ENCODE data around the gene CEP128.

The CEP128 gene

DNA sequence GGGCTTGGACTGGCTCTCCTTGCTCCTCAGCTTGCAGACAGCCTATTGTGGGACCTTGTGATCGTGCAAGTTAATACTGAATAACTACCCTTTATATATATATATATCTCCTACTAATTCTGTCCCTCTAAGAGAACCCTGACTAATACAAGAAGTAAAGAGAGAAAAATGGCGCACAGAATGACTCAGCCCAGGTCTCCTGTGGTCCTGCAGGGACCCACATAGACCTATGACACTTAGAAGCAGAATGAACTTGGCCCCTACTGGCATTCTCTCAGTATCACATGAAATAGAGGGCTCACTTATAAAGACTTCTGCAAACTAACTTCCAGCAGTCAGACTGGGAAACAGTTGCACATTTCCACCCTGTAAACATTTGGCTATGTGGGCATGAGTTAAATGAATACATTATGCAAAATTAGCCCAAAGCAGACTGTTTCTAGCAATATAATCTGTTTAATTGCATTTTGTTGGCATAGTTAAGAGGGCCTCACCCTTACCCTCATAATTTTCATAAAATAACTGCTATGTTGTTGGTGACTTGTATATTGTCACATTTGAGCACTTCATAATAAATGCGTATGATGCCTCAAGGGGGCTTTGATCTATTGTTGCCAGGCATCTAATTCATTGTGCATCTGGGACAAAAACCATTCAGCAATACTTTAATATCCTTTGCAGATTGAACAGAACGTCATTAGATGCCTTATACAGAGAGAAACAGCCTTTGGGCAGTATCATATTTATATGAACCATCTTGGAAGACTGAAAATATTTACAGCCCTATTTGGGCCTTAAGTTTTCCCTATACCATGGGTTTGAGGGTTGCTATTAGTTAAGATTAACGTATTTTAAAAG is 380.5 kb downstream of the CEP128 start:
- no peak for DNase-seq (ENCODE audit: low read depth in 2 of 3, low spot score in 1 of 3)

DNA sequence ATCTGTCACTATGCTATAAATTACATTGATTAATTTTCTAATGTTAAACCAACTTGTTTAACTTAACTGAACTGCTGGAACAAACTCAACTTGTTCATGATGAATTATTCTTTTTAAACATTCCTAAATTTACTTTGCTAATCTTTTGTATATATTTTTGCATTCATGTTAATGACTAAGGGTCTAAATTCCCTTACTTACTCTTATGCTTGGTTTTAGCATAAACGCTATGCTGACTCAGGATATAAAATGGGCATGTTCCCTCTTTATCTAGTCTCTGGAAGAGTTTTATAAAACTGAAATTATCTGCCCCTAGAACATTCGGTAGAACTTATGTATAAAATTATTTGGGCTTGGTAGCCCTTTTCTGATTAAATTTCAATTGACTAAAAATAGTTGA is 387.4 kb downstream of the CEP128 start:
- no peak for DNase-seq (ENCODE audit: low read depth in 2 of 3, low spot score in 1 of 3)

DNA sequence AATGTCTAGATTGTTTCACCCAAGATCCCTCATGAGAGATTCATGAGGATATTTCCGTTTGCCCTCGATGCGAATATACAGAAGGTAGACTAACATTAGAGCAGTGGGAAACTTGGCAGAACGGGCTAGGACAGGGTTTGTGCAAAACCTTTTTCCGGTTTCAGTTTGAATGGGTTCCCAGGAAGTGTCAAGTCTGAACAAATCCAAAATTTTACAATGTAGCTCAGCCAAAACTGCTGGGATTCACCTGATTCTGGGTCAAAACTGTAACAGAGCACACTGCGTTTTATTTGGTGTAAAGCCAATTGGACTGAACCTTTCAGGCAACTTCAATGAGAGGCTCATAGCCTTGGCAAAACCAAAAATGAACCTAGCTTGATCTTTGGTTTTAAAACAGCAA is 392.4 kb downstream of the CEP128 start:
- no peak for DNase-seq (ENCODE audit: low read depth in 2 of 3, low spot score in 1 of 3)

DNA sequence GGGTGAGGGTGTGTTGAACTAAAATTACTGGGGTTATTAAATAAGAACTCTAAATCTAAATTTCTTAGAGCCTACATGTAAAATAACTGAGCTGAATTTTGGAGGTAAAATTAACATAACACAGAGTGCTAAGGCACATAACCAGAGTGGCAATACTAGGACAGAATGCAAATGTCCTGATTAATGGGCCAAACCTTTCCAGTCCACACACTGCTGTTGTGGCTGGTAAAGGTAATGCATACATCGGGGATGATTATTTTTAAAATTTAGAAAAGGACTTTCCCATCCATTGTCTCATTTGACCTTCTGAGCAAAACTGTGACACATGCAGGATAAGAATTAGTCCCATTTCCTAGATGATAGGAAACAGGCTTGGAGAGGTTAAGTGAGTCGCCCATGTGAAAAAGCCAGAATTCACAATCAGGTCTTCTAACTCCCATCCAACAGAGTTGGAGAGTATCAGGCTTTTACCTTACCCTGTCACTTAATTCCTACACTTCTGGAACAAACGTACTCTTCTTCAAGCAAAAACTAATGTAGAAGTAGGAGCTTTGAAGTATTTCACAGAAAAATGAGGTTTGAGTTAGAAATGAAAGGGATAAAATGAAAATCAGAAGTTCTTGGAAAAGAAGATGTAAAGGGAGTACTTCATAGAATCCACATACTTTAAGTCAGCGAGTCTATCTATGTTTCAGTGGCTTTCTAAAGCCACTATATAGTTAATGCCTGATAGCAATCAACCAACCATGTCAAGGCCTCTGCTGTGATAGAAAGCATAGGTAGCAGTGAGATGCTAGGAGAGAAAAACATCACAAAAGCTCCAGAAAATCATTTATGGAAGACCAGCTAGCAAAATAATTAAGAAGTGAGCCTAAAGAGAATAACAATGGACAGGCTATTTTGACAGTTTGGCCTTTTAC is 395.3 kb downstream of the CEP128 start:
- DNase-seq (ENCODE audit: low read depth in 2 of 3, low spot score in 1 of 3): no peak

DNA sequence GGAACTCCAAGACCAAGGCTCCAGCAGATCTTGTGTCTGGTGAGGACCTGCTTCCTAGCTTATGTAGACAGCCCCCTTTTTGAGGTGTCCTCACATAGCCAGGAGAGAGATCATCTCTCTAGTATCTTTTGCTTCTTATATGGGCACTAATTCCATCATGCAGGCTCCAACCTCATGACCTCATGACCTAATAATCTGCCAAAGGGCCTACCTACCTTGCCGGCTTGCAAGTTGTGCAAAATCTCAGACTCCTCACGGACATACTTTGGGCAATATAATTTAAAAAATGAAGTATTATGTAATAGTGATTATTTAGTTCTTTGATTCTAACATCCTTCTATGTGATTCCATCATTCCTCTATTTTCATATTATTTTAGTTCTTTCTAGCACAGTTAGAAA is 397.2 kb downstream of the CEP128 start:
- DNase-seq (ENCODE audit: low read depth in 2 of 3, low spot score in 1 of 3): no peak

DNA sequence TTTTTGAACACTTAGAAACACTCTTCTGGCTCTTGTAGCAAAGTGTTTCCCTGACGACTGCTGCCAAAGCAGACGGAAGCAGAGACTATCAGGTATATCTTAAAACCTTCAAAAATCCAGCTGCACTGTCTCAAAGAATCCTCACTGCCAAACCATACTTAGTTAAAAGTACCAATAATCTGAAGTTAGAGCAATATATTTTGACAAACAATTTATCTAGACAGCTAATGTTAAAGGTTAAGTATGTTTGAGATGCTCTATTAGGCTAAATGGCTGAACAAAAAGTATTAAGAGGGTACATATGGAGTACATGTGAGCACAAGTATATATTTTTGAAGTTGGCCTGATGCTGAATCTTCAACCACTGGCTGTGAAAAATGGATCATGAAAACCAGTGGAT is 398.3 kb downstream of the CEP128 start:
- DNase-seq (ENCODE audit: low read depth in 2 of 3, low spot score in 1 of 3): no peak

DNA sequence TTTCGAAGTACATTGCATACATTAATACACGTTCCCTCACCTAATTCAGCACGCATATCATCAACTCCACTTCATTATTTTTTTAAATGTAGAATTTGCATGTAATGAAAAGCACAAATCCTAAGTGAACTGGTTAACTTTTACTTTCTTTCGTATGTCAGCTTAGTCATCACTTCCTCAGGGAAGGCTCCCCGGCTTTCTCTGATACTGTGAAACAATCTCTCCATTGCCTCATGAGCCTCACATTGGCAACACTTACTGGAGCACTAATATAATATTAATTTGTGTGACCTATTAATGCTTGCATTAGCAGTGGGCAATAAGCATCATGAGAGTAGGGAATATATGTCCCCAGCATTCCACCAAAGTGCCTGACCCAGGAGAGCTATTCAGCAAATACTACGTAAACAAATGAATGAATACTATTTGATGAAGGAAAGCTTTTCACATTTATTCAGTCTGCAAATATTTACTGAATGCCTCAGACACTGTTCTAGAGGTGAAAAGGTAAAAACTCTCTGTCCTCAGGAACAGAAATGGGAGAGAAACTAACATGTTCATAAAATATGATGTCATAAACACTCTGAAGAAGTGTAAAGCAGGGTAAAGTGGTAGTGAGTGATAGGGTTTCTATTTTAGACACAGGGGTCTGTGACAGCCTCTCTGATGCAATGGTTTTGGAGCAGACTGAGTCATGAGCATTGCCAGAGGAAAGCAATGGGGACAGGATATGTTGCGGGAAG is 402.7 kb downstream of the CEP128 start:
- no peak for DNase-seq (ENCODE audit: low read depth in 2 of 3, low spot score in 1 of 3)

DNA sequence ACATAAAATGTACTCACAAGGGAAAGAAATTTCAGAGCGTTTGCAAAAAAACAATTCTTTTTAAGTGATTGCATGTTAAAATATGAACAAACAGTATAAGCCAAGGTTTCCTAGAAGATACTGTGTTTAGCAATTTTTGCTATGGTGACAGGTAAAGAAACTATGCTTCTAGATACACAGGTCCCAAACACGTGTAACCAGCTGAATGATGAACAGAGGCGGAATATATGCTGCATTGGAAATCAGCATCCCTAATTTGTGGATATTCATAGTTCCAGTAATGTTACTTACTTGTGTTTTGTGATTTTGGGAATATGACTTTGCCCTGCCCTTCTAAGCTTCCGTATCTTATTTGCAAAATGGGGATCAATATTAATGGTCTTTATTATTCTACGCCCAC is 403.9 kb downstream of the CEP128 start:
- DNase-seq (ENCODE audit: low read depth in 2 of 3, low spot score in 1 of 3): no peak

DNA sequence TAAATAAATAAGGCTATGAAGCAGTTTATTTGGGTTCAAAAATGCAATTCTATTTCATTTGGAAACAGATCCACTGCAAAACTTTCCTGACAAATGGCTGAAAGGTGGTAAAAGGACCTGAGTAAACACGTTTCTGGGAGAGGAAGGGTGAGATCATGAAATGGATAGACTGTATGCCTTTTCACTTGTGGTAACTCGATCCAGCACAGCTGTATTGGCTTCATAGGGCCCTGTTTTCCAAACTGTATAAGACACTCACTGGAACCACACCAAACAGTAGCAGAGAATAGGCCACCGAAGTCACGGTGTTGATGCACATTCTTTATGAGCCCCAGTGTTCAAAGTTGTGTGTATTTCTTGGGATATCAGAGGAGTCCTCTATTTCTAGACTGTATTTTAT is 405.1 kb downstream of the CEP128 start:
- no peak for DNase-seq (ENCODE audit: low read depth in 2 of 3, low spot score in 1 of 3)

DNA sequence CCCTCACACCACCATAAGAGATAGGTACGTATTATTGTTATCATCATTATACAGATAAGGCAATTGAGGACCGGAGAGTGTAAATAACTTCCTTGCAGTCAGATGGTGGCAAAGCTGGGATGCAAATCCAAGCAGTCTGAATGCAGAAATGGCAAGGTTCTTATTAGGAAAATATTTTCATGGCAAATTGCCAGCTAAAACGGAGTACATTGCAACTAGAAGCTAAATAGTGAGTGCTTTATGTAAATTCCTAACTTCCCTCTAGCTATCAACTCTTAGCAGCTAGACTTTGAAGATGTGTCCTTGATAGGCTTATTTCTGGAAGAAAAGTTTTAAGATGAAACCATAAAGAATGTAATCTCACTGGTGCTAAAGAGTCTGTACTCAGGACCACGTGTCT is 406.4 kb downstream of the CEP128 start:
- DNase-seq (ENCODE audit: low read depth in 2 of 3, low spot score in 1 of 3): no peak

DNA sequence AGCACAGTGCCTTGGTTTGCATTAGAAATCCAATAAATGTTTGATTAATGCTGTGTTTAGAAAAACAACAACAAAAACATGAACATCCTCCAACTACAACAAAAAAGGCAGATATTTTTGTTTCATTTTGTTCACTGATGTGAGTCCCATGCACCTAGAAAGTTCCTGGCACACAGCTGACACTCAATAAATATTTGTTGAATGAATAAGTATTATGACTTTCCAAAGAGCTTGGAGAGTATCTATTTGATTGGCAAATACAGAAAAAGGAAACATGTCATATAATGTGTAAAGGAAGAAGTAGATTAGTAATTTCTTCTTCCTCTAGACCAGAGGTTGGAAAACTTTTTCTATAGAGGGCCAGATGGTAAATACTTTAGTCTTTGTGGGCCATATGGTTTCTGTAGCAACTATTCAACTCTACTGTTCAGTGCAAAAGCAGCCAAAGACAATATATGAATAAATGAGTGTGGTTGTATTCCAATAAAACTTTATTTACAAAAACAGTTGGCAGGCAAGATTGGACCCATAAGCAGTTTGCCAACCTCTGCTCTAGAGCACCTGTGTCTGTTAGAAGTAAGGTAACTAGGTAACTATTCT is 417.9 kb downstream of the CEP128 start:
- DNase-seq (ENCODE audit: low read depth in 2 of 3, low spot score in 1 of 3): no peak

DNA sequence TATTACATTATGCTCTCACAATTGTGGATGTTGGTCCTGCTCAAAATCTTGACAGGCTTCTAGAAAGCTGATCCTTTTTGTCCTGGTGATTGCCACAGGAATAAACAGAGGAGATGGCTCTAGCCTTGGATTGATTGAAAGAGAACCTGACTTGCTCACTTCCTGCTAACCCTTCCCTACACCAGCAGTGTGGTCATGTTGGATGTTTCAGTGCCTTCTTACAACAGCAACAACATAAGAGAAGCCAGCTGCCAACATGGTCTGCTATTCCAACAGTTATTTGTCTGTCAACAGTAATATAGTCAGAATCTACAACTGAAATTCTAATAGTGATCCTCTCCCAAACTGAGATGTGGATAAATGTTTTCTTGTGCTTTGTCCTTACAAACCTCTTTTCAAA is 418.6 kb downstream of the CEP128 start:
- DNase-seq (ENCODE audit: low read depth in 2 of 3, low spot score in 1 of 3): no peak

DNA sequence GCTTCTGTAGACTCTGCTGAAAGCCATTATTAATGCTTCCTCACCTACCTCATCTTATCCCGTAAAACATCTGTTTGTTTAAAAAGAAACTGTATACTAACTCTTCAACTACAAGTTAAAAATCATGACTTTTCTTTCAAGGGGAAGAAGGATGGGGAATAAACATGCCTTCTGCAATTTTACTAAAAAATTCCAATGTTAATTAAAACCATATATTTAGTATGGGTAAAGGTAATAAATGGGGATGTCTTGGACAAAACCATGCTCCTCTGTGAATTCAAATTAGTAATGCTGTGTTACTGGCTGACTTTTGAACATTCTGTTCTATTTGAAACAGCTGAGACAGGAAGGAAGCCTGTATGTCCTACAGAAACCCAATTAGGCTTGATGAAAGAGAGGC is 419.1 kb downstream of the CEP128 start:
- no peak for DNase-seq (ENCODE audit: low read depth in 2 of 3, low spot score in 1 of 3)

DNA sequence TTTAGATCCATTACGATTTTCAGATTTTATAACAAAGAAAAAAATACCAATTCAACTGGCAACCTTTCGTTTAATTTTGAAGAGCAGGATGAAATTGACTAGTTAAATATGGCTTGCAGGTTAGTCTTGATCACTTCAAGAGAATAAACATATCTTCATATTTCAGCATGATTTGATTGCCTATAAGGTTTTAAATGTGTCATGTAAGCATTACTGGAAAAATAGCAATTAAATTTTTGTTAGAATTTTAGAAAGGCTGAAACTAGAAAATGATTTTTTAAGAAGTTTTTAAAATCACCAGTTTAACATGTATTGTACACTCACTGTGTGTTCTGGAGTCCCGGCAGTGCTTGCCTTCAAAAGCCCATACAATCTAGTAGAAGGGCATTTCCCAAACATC is 420.1 kb downstream of the CEP128 start:
- DNase-seq (ENCODE audit: low read depth in 2 of 3, low spot score in 1 of 3): no peak

DNA sequence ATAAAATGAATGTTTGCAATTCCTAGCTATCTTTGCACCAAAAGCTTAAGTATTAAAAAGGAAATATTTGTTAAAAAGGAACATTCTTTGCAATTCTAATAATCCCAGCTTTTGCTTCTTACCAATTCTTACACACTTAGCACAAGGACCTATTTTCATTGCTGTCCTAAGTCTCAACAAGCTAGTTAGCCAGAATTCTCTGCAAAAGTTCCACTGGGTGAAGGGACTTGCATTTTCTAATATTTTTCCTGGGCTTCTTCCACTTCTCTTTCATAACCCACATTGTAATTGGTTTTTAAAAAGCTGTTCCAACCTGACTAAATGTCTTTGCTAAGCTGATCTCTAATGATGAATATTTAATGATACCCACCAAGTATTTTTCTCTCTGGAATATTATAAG is 422.5 kb downstream of the CEP128 start:
- no peak for DNase-seq (ENCODE audit: low read depth in 2 of 3, low spot score in 1 of 3)

DNA sequence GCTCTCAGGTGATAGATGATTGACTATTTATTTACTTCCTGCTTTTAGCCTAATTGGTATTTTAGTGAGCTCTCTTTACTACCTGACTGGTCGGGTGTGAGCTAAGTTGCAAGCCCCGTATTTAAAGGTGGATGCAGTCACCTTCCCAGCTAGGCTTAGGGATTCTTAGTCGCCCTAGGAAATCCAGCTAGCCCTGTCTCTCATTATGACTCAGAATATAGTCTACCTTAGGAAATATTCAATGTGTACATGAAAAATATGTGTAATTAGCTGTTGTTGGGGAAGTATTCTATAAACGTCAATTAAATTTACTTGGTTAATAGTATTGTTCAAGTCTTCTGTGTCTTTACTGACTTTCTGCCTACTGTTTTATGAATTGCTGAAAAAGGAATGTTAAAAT is 423.4 kb downstream of the CEP128 start:
- DNase-seq (ENCODE audit: low read depth in 2 of 3, low spot score in 1 of 3): no peak

DNA sequence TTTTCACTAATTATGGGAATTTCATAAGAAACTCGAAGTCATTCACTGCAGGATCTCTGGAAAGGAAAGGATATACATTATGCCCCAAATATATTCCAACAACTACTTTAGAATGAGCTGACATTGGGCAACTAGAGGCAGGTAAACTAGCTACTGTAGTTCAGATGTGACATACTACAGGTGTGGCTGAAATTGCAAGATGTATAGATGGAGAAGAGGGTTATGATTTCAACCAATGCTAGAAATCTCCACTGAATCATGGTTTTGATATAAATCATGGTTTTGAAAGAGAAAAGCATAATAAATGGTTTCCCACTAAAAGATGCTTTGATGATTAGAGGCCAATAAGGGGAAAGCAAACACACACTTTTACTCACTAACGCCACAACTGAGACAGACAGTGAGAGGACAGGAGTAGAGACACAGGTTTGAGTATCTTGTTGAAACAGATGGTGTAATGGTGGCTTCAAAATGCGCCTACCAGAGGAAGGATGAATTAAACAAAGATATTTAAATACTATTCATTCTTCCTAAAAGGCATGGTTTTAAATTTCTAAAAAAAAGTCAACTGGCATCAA is 434.2 kb downstream of the CEP128 start:
- DNase-seq (ENCODE audit: low read depth in 2 of 3, low spot score in 1 of 3): no peak

DNA sequence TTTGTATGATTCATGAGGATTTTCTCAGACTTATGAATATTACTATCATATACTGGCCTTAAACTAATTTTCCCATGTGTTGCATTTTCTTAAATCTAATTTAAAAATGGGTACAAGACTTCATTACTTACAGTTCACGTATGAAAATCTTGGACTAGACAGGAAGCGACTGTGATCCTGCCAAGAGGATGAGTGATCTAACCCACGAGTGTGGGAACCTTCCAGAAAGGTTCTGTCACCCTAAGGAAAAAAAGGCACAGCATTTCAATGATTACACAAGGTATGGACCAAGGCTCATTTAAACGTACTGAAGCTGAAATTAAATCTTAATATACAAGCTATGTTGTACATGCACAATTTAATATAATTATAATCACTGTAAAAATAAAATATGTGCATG is 436.8 kb downstream of the CEP128 start:
- no peak for DNase-seq (ENCODE audit: low read depth in 2 of 3, low spot score in 1 of 3)

DNA sequence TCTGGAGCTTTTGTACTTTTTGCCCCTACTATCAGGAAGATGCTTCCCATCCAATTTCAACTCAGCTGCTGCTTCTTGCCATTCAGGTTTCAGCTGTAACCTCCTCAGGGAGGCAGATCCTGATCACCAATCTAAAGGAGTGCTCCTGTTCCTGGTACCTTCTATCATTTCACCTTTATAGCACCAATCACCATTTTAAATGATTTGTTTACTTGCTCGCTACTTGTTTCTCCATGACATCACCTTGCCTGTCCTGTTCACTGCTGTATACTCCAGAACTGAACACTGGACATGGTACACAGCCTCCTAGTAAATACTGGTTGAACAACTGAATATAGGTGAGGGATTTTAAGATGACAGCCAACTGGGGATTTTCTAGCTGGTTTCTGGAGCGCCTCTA is 443.0 kb downstream of the CEP128 start:
- no peak for DNase-seq (ENCODE audit: low read depth in 2 of 3, low spot score in 1 of 3)

DNA sequence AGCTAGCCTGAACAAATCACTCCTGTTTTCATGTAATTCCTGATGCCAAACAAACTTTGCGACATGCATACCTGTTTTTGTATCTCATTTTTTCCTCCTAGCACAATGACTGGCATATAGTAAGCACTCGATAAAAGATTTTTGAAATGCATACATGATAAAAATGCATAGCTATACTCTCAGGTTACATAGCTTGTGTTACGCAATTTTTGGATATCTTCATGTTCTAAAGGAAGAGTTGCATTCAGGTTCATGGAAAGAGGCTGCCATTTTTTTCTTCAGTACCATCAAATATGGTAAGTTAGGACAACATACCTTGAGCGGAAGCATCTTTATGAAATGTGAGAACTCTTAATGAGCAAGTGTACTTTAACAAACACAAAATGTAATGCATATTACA is 445.4 kb downstream of the CEP128 start:
- DNase-seq (ENCODE audit: low read depth in 2 of 3, low spot score in 1 of 3): no peak

DNA sequence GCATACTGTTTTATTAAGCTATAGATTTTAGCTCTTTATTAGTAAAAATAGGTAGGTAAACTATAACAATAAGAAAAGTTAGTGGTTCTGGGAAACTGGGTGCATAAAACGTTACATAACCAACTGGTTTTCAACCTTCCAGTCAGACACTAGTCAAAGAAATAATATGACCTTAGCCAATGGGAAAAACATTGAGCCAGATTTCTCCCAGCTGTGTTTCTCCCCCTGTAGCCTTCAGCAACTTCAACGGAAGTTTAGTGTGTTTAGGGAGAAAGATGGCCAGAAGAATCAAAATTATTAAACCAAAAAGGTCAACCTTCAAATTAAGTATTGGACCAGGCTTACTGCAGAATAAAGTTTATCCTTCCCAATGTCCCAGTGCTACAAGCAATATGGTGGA is 446.8 kb downstream of the CEP128 start:
- DNase-seq (ENCODE audit: low read depth in 2 of 3, low spot score in 1 of 3): no peak
